HEK293 (cell line): ENCODE results near the gene NECAB3.

ENCODE experiments used
- PRDM1 ChIP-seq: fragments of 450-650 bp; formaldehyde crosslinking; IDR thresholded peaks from 2 replicates; pipeline ENCODE4; 2016; ENCODE audit warnings: missing biosample characterization, missing genetic modification characterization
- SCRT2 ChIP-seq: fragments of 450-650 bp; formaldehyde crosslinking; IDR thresholded peaks from 2 replicates; pipeline ENCODE4 v1.5.1; 2016; ENCODE audit warnings: missing biosample characterization, missing genetic modification characterization
- YY1 ChIP-seq: fragments of 450-650 bp; formaldehyde crosslinking; IDR thresholded peaks from 2 replicates; pipeline ENCODE4 v1.5.1; 2018; ENCODE audit warnings: missing biosample characterization, missing genetic modification characterization
- ZBTB48 ChIP-seq: fragments of 450-650 bp; formaldehyde crosslinking; IDR thresholded peaks from 2 replicates; pipeline ENCODE4 v1.5.1; 2016; ENCODE audit warnings: missing biosample characterization, missing genetic modification characterization
- ZBTB8A ChIP-seq: fragments of 450-650 bp; formaldehyde crosslinking; IDR thresholded peaks from 2 replicates; pipeline ENCODE4 v1.5.1; 2016; ENCODE audit warnings: missing biosample characterization, missing genetic modification characterization
- ZEB2 ChIP-seq: fragments of 450-650 bp; formaldehyde crosslinking; IDR thresholded peaks from 2 replicates; pipeline ENCODE4 v1.5.1; 2016; ENCODE audit warnings: missing biosample characterization, missing genetic modification characterization
- ZFP41 ChIP-seq: fragments of 450-650 bp; formaldehyde crosslinking; IDR thresholded peaks from 2 replicates; pipeline ENCODE4 v1.5.1; 2016; ENCODE audit warnings: missing biosample characterization, missing genetic modification characterization, borderline replicate concordance
- ZNF112 ChIP-seq: fragments of 450-650 bp; formaldehyde crosslinking; IDR thresholded peaks from 2 replicates; pipeline ENCODE4 v1.5.0; 2017; ENCODE audit warnings: missing biosample characterization, missing genetic modification characterization
- ZNF2 ChIP-seq: fragments of 450-650 bp; formaldehyde crosslinking; IDR thresholded peaks from 2 replicates; pipeline ENCODE4 v1.5.1; 2016; ENCODE audit warnings: missing biosample characterization, missing genetic modification characterization
- ZNF24 ChIP-seq: fragments of 450-650 bp; formaldehyde crosslinking; IDR thresholded peaks from 2 replicates; pipeline ENCODE4 v1.5.1; 2016; ENCODE audit warnings: missing biosample characterization, missing genetic modification characterization
- ZNF302 ChIP-seq: fragments of 450-650 bp; formaldehyde crosslinking; IDR thresholded peaks from 2 replicates; pipeline ENCODE4 v1.5.1; 2016; ENCODE audit warnings: missing biosample characterization, missing genetic modification characterization, low read depth
- ZNF391 ChIP-seq: fragments of 450-650 bp; formaldehyde crosslinking; IDR thresholded peaks from 2 replicates; pipeline ENCODE4 v1.5.1; 2016; ENCODE audit warnings: low read depth, missing biosample characterization, missing genetic modification characterization, borderline replicate concordance
- ZNF521 ChIP-seq: fragments of 450-650 bp; formaldehyde crosslinking; IDR thresholded peaks from 2 replicates; pipeline ENCODE4 v1.5.1; 2017; ENCODE audit warnings: missing biosample characterization, mild to moderate bottlenecking, missing genetic modification characterization
- ZNF549 ChIP-seq: fragments of 450-650 bp; IDR thresholded peaks from 2 replicates; pipeline ENCODE4 v1.5.1; 2018; ENCODE audit warnings: missing biosample characterization, missing genetic modification characterization, mild to moderate bottlenecking, inconsistent platforms, moderate library complexity
- ZNF555 ChIP-seq: fragments of 450-650 bp; formaldehyde crosslinking; conservative IDR thresholded peaks from 2 replicates; pipeline ENCODE4 v1.5.1; 2017; ENCODE audit warnings: missing biosample characterization, mild to moderate bottlenecking, missing genetic modification characterization, inconsistent platforms
- ZNF561 ChIP-seq: fragments of 450-650 bp; IDR thresholded peaks from 2 replicates; pipeline ENCODE4 v1.5.1; 2018; ENCODE audit warnings: missing biosample characterization, missing genetic modification characterization, borderline replicate concordance
- ZNF600 ChIP-seq: fragments of 450-650 bp; formaldehyde crosslinking; IDR thresholded peaks from 2 replicates; pipeline ENCODE4 v1.5.1; 2016; ENCODE audit warnings: missing biosample characterization, missing genetic modification characterization
- ZNF654 ChIP-seq: fragments of 450-650 bp; formaldehyde crosslinking; IDR thresholded peaks from 2 replicates; pipeline ENCODE4 v1.5.1; 2016; ENCODE audit warnings: low read depth, missing biosample characterization, missing genetic modification characterization
- ZNF660 ChIP-seq: fragments of 450-650 bp; IDR thresholded peaks from 2 replicates; pipeline ENCODE4 v1.5.1; 2018; ENCODE audit warnings: missing biosample characterization, mild to moderate bottlenecking, missing genetic modification characterization
- ZNF785 ChIP-seq: fragments of 450-650 bp; formaldehyde crosslinking; IDR thresholded peaks from 2 replicates; pipeline ENCODE4 v1.5.1; 2016; ENCODE audit warnings: missing biosample characterization, missing genetic modification characterization
- TF ChIP-seq, protein P1 (sequence below): fragments of 450-650 bp; IDR thresholded peaks from 2 replicates; pipeline ENCODE4 v1.5.1; 2018; ENCODE audit warnings: missing biosample characterization, missing genetic modification characterization
- TF ChIP-seq, protein P2 (sequence below): fragments of 450-650 bp; formaldehyde crosslinking; IDR thresholded peaks from 2 replicates; pipeline ENCODE4 v1.5.1; 2016; ENCODE audit warnings: missing biosample characterization, missing genetic modification characterization
- TF ChIP-seq, protein P3 (sequence below): fragments of 450-650 bp; formaldehyde crosslinking; IDR thresholded peaks from 2 replicates; pipeline ENCODE4 v1.5.1; 2016; ENCODE audit warnings: missing biosample characterization, missing genetic modification characterization
- TF ChIP-seq, protein P4 (sequence below): fragments of 450-650 bp; formaldehyde crosslinking; IDR thresholded peaks from 2 replicates; pipeline ENCODE4 v1.5.1; 2016; ENCODE audit warnings: missing biosample characterization, missing genetic modification characterization, borderline replicate concordance
- TF ChIP-seq, protein P5 (sequence below): fragments of 450-650 bp; IDR thresholded peaks from 2 replicates; pipeline ENCODE4 v1.5.1; 2018; ENCODE audit warnings: missing biosample characterization, mild to moderate bottlenecking, missing genetic modification characterization
- TF ChIP-seq, protein P6 (sequence below): fragments of 450-650 bp; formaldehyde crosslinking; IDR thresholded peaks from 2 replicates; pipeline ENCODE4 v1.5.1; 2016; ENCODE audit warnings: missing biosample characterization, missing genetic modification characterization

NECAB3 gene

DNA sequence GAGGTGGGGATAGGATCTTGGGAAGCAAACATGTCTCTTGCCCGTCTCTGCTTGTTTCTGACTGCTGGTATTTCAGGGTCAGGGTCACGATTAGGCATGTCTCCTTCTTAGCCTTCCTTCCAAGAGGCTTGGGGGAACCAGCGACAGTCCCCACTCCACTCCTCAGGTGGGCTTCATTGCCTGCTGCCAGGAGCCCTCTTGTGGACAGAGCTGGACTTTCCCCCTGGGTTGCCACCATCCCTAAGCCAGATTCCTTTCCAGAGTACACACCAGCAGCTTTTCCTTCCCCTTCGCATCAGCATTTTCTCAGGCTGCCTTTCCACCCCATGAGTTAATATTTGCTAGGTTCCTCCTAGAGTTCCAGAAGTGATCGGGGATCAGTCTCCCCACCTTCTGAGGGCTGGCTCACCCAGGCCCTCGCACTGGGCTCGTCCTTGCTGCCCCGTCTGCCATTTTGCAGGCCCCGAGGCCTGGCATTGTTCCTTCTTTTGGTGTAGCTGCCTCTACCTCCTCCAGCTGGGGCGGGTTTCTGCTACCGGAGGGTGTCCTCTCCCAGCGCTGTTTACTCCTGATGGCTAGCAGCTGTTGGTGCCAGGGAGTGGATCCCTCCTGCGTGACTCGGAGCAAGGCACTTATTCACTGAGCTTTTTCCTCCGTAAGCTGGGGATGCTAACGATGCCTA is 20.9 kb downstream of the NECAB3 start (continued):
- peak; percentile 63; the same call in 1 of the 2 replicates for TF ChIP-seq ZNF2
- TF ChIP-seq ZNF600: peak; percentile 61
- no peak for TF ChIP-seq ZNF555 (tag by site-specific recombination)
- TF ChIP-seq SCRT2 (tag by site-specific recombination): peak; percentile 93
- TF ChIP-seq ZBTB8A (tag by site-specific recombination): 0 out of 2 replicates have a peak, but pooled peaks have one; percentile 22
- TF ChIP-seq YY1: 0 out of 2 replicates have a peak, but pooled peaks have one; percentile 33
- TF ChIP-seq ZNF521 (tag by site-specific recombination): no peak
- peak; percentile 46; the same call in 1 of the 2 replicates for TF ChIP-seq PRDM1 (tag by site-specific recombination)
- TF ChIP-seq ZBTB48 (tag by site-specific recombination): peak; percentile 73
- no peak for TF ChIP-seq ZNF302 (tag by site-specific recombination)
- TF ChIP-seq ZNF660 (tag by site-specific recombination): 0 out of 2 replicates have a peak, but pooled peaks have one; percentile 20
- peak; percentile 54; the same call in 1 of the 2 replicates for TF ChIP-seq ZNF391 (tag by site-specific recombination)
- peak; percentile 56; the same call in 1 of the 2 replicates for TF ChIP-seq ZEB2 (tag by site-specific recombination)
- TF ChIP-seq, protein P1, sequence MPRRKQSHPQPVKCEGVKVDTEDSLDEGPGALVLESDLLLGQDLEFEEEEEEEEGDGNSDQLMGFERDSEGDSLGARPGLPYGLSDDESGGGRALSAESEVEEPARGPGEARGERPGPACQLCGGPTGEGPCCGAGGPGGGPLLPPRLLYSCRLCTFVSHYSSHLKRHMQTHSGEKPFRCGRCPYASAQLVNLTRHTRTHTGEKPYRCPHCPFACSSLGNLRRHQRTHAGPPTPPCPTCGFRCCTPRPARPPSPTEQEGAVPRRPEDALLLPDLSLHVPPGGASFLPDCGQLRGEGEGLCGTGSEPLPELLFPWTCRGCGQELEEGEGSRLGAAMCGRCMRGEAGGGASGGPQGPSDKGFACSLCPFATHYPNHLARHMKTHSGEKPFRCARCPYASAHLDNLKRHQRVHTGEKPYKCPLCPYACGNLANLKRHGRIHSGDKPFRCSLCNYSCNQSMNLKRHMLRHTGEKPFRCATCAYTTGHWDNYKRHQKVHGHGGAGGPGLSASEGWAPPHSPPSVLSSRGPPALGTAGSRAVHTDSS (tag by site-specific recombination): no peak
- TF ChIP-seq, protein P2, sequence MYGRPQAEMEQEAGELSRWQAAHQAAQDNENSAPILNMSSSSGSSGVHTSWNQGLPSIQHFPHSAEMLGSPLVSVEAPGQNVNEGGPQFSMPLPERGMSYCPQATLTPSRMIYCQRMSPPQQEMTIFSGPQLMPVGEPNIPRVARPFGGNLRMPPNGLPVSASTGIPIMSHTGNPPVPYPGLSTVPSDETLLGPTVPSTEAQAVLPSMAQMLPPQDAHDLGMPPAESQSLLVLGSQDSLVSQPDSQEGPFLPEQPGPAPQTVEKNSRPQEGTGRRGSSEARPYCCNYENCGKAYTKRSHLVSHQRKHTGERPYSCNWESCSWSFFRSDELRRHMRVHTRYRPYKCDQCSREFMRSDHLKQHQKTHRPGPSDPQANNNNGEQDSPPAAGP: 0 out of 2 replicates have a peak, but pooled peaks have one; percentile 37
- TF ChIP-seq ZNF785: no peak
- TF ChIP-seq ZFP41 (tag by site-specific recombination): no peak
- TF ChIP-seq ZNF549 (tag by site-specific recombination): no peak
- no peak for TF ChIP-seq ZNF112
- TF ChIP-seq, protein P3, sequence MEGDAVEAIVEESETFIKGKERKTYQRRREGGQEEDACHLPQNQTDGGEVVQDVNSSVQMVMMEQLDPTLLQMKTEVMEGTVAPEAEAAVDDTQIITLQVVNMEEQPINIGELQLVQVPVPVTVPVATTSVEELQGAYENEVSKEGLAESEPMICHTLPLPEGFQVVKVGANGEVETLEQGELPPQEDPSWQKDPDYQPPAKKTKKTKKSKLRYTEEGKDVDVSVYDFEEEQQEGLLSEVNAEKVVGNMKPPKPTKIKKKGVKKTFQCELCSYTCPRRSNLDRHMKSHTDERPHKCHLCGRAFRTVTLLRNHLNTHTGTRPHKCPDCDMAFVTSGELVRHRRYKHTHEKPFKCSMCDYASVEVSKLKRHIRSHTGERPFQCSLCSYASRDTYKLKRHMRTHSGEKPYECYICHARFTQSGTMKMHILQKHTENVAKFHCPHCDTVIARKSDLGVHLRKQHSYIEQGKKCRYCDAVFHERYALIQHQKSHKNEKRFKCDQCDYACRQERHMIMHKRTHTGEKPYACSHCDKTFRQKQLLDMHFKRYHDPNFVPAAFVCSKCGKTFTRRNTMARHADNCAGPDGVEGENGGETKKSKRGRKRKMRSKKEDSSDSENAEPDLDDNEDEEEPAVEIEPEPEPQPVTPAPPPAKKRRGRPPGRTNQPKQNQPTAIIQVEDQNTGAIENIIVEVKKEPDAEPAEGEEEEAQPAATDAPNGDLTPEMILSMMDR (tag by site-specific recombination): peak; percentile 93
- TF ChIP-seq ZNF561 (tag by site-specific recombination): peak; percentile 99
- TF ChIP-seq, protein P4, sequence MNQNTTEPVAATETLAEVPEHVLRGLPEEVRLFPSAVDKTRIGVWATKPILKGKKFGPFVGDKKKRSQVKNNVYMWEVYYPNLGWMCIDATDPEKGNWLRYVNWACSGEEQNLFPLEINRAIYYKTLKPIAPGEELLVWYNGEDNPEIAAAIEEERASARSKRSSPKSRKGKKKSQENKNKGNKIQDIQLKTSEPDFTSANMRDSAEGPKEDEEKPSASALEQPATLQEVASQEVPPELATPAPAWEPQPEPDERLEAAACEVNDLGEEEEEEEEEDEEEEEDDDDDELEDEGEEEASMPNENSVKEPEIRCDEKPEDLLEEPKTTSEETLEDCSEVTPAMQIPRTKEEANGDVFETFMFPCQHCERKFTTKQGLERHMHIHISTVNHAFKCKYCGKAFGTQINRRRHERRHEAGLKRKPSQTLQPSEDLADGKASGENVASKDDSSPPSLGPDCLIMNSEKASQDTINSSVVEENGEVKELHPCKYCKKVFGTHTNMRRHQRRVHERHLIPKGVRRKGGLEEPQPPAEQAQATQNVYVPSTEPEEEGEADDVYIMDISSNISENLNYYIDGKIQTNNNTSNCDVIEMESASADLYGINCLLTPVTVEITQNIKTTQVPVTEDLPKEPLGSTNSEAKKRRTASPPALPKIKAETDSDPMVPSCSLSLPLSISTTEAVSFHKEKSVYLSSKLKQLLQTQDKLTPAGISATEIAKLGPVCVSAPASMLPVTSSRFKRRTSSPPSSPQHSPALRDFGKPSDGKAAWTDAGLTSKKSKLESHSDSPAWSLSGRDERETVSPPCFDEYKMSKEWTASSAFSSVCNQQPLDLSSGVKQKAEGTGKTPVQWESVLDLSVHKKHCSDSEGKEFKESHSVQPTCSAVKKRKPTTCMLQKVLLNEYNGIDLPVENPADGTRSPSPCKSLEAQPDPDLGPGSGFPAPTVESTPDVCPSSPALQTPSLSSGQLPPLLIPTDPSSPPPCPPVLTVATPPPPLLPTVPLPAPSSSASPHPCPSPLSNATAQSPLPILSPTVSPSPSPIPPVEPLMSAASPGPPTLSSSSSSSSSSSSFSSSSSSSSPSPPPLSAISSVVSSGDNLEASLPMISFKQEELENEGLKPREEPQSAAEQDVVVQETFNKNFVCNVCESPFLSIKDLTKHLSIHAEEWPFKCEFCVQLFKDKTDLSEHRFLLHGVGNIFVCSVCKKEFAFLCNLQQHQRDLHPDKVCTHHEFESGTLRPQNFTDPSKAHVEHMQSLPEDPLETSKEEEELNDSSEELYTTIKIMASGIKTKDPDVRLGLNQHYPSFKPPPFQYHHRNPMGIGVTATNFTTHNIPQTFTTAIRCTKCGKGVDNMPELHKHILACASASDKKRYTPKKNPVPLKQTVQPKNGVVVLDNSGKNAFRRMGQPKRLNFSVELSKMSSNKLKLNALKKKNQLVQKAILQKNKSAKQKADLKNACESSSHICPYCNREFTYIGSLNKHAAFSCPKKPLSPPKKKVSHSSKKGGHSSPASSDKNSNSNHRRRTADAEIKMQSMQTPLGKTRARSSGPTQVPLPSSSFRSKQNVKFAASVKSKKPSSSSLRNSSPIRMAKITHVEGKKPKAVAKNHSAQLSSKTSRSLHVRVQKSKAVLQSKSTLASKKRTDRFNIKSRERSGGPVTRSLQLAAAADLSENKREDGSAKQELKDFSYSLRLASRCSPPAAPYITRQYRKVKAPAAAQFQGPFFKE (tag by site-specific recombination): no peak
- TF ChIP-seq, protein P5, sequence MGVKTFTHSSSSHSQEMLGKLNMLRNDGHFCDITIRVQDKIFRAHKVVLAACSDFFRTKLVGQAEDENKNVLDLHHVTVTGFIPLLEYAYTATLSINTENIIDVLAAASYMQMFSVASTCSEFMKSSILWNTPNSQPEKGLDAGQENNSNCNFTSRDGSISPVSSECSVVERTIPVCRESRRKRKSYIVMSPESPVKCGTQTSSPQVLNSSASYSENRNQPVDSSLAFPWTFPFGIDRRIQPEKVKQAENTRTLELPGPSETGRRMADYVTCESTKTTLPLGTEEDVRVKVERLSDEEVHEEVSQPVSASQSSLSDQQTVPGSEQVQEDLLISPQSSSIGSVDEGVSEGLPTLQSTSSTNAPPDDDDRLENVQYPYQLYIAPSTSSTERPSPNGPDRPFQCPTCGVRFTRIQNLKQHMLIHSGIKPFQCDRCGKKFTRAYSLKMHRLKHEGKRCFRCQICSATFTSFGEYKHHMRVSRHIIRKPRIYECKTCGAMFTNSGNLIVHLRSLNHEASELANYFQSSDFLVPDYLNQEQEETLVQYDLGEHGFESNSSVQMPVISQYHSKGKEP: no peak
- TF ChIP-seq ZNF24 (tag by site-specific recombination): no peak
- TF ChIP-seq ZNF654 (tag by site-specific recombination): peak; percentile 90
- TF ChIP-seq, protein P6, sequence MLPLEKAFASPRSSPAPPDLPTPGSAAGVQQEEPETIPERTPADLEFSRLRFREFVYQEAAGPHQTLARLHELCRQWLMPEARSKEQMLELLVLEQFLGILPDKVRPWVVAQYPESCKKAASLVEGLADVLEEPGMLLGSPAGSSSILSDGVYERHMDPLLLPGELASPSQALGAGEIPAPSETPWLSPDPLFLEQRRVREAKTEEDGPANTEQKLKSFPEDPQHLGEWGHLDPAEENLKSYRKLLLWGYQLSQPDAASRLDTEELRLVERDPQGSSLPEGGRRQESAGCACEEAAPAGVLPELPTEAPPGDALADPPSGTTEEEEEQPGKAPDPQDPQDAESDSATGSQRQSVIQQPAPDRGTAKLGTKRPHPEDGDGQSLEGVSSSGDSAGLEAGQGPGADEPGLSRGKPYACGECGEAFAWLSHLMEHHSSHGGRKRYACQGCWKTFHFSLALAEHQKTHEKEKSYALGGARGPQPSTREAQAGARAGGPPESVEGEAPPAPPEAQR (tag by site-specific recombination): no peak
